ENCODE results near the gene DLGAP4.
A peak's percentile ranks its signal among the peaks of the same experiment; 100 is the strongest.

DLGAP4 gene

GRCh38 chr20:36334281-36335205 is 28.4 kb downstream of the DLGAP4 start:
- DNase-seq: no peak

GRCh38 chr20:36335206-36335870 is 29.2 kb downstream of the DLGAP4 start:
- DNase-seq: no peak

- no peak for DNase-seq
These were observed 30.1 kb downstream of the DLGAP4 start for GRCh38 chr20:36336204-36336603.

GRCh38 chr20:36336954-36337704 is 31.0 kb downstream of the DLGAP4 start:
- no peak for DNase-seq

GRCh38 chr20:36337886-36338285 is 31.7 kb downstream of the DLGAP4 start:
- DNase-seq: no peak

GRCh38 chr20:36339646-36340592 is 33.8 kb downstream of the DLGAP4 start:
- DNase-seq: peak; percentile 42

GRCh38 chr20:36340593-36340990 is 34.5 kb downstream of the DLGAP4 start:
- DNase-seq: no peak

GRCh38 chr20:36341331-36342020 is 35.3 kb downstream of the DLGAP4 start:
- no peak for DNase-seq

- no peak for DNase-seq
These were observed 36.4 kb downstream of the DLGAP4 start for GRCh38 chr20:36342331-36343120.

GRCh38 chr20:36343641-36344040 is 37.5 kb downstream of the DLGAP4 start:
- no peak for DNase-seq

GRCh38 chr20:36344517-36345132 is 38.5 kb downstream of the DLGAP4 start:
- peak; percentile 31 for DNase-seq

- no peak for DNase-seq
These were observed 40.1 kb downstream of the DLGAP4 start for GRCh38 chr20:36346256-36346655.

- DNase-seq: no peak
These were observed 43.4 kb downstream of the DLGAP4 start for GRCh38 chr20:36349384-36350170.

- no peak for DNase-seq
These were observed 44.3 kb downstream of the DLGAP4 start for GRCh38 chr20:36350439-36350838.

GRCh38 chr20:36351937-36352336 is 45.8 kb downstream of the DLGAP4 start:
- DNase-seq: no peak

GRCh38 chr20:36352843-36353553 is 46.9 kb downstream of the DLGAP4 start:
- no peak for DNase-seq

- no peak for DNase-seq
These were observed 47.6 kb downstream of the DLGAP4 start for GRCh38 chr20:36353740-36354139.

GRCh38 chr20:36355469-36356171 is 49.5 kb downstream of the DLGAP4 start:
- DNase-seq: no peak

All from activated CD4-positive, alpha-beta T cell treated with anti-CD3 and anti-CD28 coated beads for 48 hours (primary cell).